Stimulated activated memory B cell treated with anti-CD40 and anti-IgM and Interleukin-4, amounts not matched to agents 10 μg/mL and 1 μg/mL and 100 μg/mL, for 72 hours (primary cell): Measurements from ENCODE around the gene NABP2.
"Not testable (repeated sequence)": the region's sequence is repeated elsewhere in the genome, so short reads cannot be mapped to it uniquely, and the experiment has no call there.

Experiments
- ATAC-seq: fragments of 150-1000 bp; cut with Tn5 transposase; 2 replicates; pipeline ENCODE4 v1.10.0; 2021
- H3K27ac Mint-ChIP-seq: one replicate; pipeline ENCODE4 v1.8.0; 2022; ENCODE audit warnings: mild to moderate bottlenecking, mixed read lengths
- H3K27me3 Mint-ChIP-seq: one replicate; pipeline ENCODE4 v1.8.0; 2022; ENCODE audit warnings: mixed read lengths
- H3K36me3 Mint-ChIP-seq: one replicate; pipeline ENCODE4 v1.8.0; 2022; ENCODE audit warnings: mixed read lengths
- H3K4me1 Mint-ChIP-seq: one replicate; pipeline ENCODE4 v1.8.0; 2022; ENCODE audit warnings: mixed read lengths
- H3K4me3 Mint-ChIP-seq: one replicate; pipeline ENCODE4 v1.8.0; 2022; ENCODE audit warnings: mild to moderate bottlenecking, moderate library complexity, mixed read lengths
- H3K9me3 Mint-ChIP-seq: one replicate; pipeline ENCODE4 v1.8.0; 2022; ENCODE audit warnings: mixed read lengths

The NABP2 gene

GRCh38 chr12:56271031-56271430 is 46.9 kb downstream of the NABP2 start:
- Mint-ChIP-seq H3K9me3 (no peaks in the 10 kb centered on the region), H3K4me3 (no peak overlapping the region), H3K27me3 (no peaks in the 10 kb centered on the region), H3K27ac (peak overlapping the region; percentile 24), H3K4me1 (peaks cover 17% of the 10 kb centered on the region), H3K36me3 (peaks cover 52% of the 10 kb centered on the region)
- ATAC-seq = no peak

- H3K9me3 Mint-ChIP-seq, H3K4me1 Mint-ChIP-seq, H3K27me3 Mint-ChIP-seq, H3K4me3 Mint-ChIP-seq, ATAC-seq: not testable (repeated sequence)
- H3K36me3 Mint-ChIP-seq = peaks cover 55% of the 10 kb centered on the region
- peak overlapping the region; percentile 24 for H3K27ac Mint-ChIP-seq
Measured at GRCh38 chr12:56272468-56272867, 48.3 kb downstream of the NABP2 start.

GRCh38 chr12:56274299-56274698 is 50.2 kb downstream of the NABP2 start:
- no peak for ATAC-seq
- H3K27me3 Mint-ChIP-seq = no peaks in the 10 kb centered on the region
- no peak overlapping the region for H3K27ac Mint-ChIP-seq
- no peaks in the 10 kb centered on the region for H3K9me3 Mint-ChIP-seq
- H3K4me1 Mint-ChIP-seq = no peaks in the 10 kb centered on the region
- H3K4me3 Mint-ChIP-seq = no peak overlapping the region
- peaks cover 52% of the 10 kb centered on the region for H3K36me3 Mint-ChIP-seq

DNA sequence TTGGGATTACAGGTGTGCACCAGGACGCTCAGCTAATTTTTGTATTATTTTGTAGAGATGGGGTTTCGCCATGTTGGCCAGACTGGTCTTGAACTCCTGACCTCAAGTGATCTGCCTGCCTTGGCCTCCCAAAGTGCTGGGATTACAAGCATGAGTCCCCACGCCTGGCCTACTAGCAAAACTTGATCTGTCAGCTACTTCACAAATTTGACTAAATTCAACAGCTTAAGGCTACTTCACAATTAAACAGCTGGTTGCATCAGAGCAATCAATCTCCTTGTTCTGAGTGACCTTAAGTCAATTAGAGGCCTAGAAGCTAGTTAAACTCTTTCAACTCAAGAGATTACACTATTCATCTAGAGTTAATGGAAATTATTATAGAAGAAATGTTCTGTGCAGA is 54.8 kb downstream of the NABP2 start:
- no peak overlapping the region for H3K4me3 Mint-ChIP-seq
- ATAC-seq = no peak
- H3K4me1 Mint-ChIP-seq = peaks cover 7% of the 10 kb centered on the region
- no peaks in the 10 kb centered on the region for H3K9me3 Mint-ChIP-seq
- H3K27me3 Mint-ChIP-seq = no peaks in the 10 kb centered on the region
- H3K27ac Mint-ChIP-seq = no peak overlapping the region
- H3K36me3 Mint-ChIP-seq = peaks cover 54% of the 10 kb centered on the region
